Measurements from ENCODE around the gene TMEM132E.

Gene TMEM132E

GRCh38 chr17:34615326-34615725 is 35.9 kb downstream of the TMEM132E start:
- H3K27me3 Mint-ChIP-seq (ENCODE audit: low read depth) = peaks cover 1% of the 10 kb centered on the region

GRCh38 chr17:34616148-34616547 is 36.8 kb downstream of the TMEM132E start:
- Mint-ChIP-seq H3K9me3 (no peaks in the 10 kb centered on the region), H3K4me3 (peak overlapping the region; percentile 26 to 57 (median 32)), H3K27ac (peak overlapping the region; percentile 85 to 97 (median 92)), H3K4me1 (peaks cover 70% of the 10 kb centered on the region), H3K27me3 (ENCODE audit: low read depth) (peaks cover 3% of the 10 kb centered on the region), H3K36me3 (ENCODE audit: low read depth) (no peaks in the 10 kb centered on the region)
- no peak for TF ChIP-seq CTCF (IDR thresholded peaks at IDR 0.05; ENCODE audit: unreplicated experiment in 3 of 3)

More at GRCh38 chr17:34615326-34615725, 35.9 kb downstream of the TMEM132E start:
- peak overlapping the region in 2 of 3 experiments; percentile 11 to 45 for H3K4me3 Mint-ChIP-seq
- no peak for TF ChIP-seq CTCF (IDR thresholded peaks at IDR 0.05; ENCODE audit: unreplicated experiment in 3 of 3)
- H3K27ac Mint-ChIP-seq = peak overlapping the region; percentile 85 to 97 (median 92)
- H3K9me3 Mint-ChIP-seq = no peaks in the 10 kb centered on the region
- H3K4me1 Mint-ChIP-seq = peaks cover 75% of the 10 kb centered on the region
- no peaks in the 10 kb centered on the region for H3K36me3 Mint-ChIP-seq (ENCODE audit: low read depth)

- Mint-ChIP-seq H3K4me1 (peaks cover 64% of the 10 kb centered on the region), H3K9me3 (no peaks in the 10 kb centered on the region), H3K27ac (peak overlapping the region in 1 of 3 experiments; percentile 97), H3K4me3 (no peak overlapping the region), H3K27me3 (ENCODE audit: low read depth) (peaks cover 3% of the 10 kb centered on the region), H3K36me3 (ENCODE audit: low read depth) (no peaks in the 10 kb centered on the region)
- TF ChIP-seq CTCF (IDR thresholded peaks at IDR 0.05; ENCODE audit: unreplicated experiment in 3 of 3) = no peak
Observed at GRCh38 chr17:34617398-34617797, 38.0 kb downstream of the TMEM132E start.

GRCh38 chr17:34619687-34620217 is 40.4 kb downstream of the TMEM132E start:
- Mint-ChIP-seq H3K4me3 (no peak overlapping the region), H3K9me3 (no peaks in the 10 kb centered on the region), H3K27ac (no peak overlapping the region), H3K36me3 (ENCODE audit: low read depth) (no peaks in the 10 kb centered on the region), H3K27me3 (ENCODE audit: low read depth) (peaks cover 14% of the 10 kb centered on the region), H3K4me1 (peaks cover 57% of the 10 kb centered on the region)
- no peak for TF ChIP-seq CTCF (IDR thresholded peaks at IDR 0.05; ENCODE audit: unreplicated experiment in 3 of 3)

- Mint-ChIP-seq H3K27ac (no peak overlapping the region), H3K9me3 (no peaks in the 10 kb centered on the region), H3K4me1 (peaks cover 57% of the 10 kb centered on the region), H3K36me3 (ENCODE audit: low read depth) (no peaks in the 10 kb centered on the region), H3K4me3 (no peak overlapping the region), H3K27me3 (ENCODE audit: low read depth) (peaks cover 21% of the 10 kb centered on the region)
- no peak for TF ChIP-seq CTCF (IDR thresholded peaks at IDR 0.05; ENCODE audit: unreplicated experiment in 3 of 3)
Observed at GRCh38 chr17:34620458-34620857, 41.1 kb downstream of the TMEM132E start.

All from nephron (organoid).